HG02981 (cell line): ENCODE results near the gene FHAD1.
"Not testable (repeated sequence)": the region's sequence is repeated elsewhere in the genome, so short reads cannot be mapped to it uniquely, and the experiment has no call there.

Experiments
- ATAC-seq: cut with Tn5 transposase; IDR thresholded peaks from one replicate; pipeline ENCODE4 v1.9.1; 2021; ENCODE audit warnings: mild to moderate bottlenecking, moderate library complexity; ENCODE audit not compliant: unreplicated experiment

FHAD1 gene

GRCh38 chr1:15303935-15304334 is 56.9 kb downstream of the FHAD1 start:
- ATAC-seq, result no peak

- ATAC-seq, result no peak
Measured at GRCh38 chr1:15304708-15305467, 57.9 kb downstream of the FHAD1 start.

- ATAC-seq, result no peak
Measured at GRCh38 chr1:15305468-15305770, 58.4 kb downstream of the FHAD1 start.

- not testable (repeated sequence) for ATAC-seq
Measured at GRCh38 chr1:15306352-15306751, 59.3 kb downstream of the FHAD1 start.

GRCh38 chr1:15308135-15308534 is 61.1 kb downstream of the FHAD1 start:
- ATAC-seq, result no peak

- no peak for ATAC-seq
Measured at GRCh38 chr1:15308621-15309027, 61.6 kb downstream of the FHAD1 start.

- no peak for ATAC-seq
Measured at GRCh38 chr1:15309687-15310086, 62.7 kb downstream of the FHAD1 start.

- no peak for ATAC-seq
Measured at GRCh38 chr1:15310544-15310943, 63.5 kb downstream of the FHAD1 start.

GRCh38 chr1:15311122-15311822 is 64.2 kb downstream of the FHAD1 start:
- ATAC-seq, result no peak

- ATAC-seq, result no peak
Measured at GRCh38 chr1:15311880-15312279, 64.9 kb downstream of the FHAD1 start.

- ATAC-seq, result no peak
Measured at GRCh38 chr1:15312626-15313411, 65.8 kb downstream of the FHAD1 start.

GRCh38 chr1:15314328-15315281 is 67.6 kb downstream of the FHAD1 start:
- no peak for ATAC-seq

GRCh38 chr1:15315815-15316214 is 68.8 kb downstream of the FHAD1 start:
- ATAC-seq, result no peak

GRCh38 chr1:15316510-15316909 is 69.5 kb downstream of the FHAD1 start:
- ATAC-seq, result no peak

- no peak for ATAC-seq
Measured at GRCh38 chr1:15320267-15320666, 73.2 kb downstream of the FHAD1 start.

GRCh38 chr1:15321601-15322000 is 74.6 kb downstream of the FHAD1 start:
- no peak for ATAC-seq

GRCh38 chr1:15322648-15323350 is 75.8 kb downstream of the FHAD1 start:
- no peak for ATAC-seq

- no peak for ATAC-seq
Measured at GRCh38 chr1:15323351-15323988, 76.4 kb downstream of the FHAD1 start.

GRCh38 chr1:15323989-15324868 is 77.2 kb downstream of the FHAD1 start:
- ATAC-seq, result no peak
